Stimulated activated CD4-positive, alpha-beta T cell treated with anti-CD3 and anti-CD28 coated beads, TNF-alpha, amount 100 ng/mL, for 24 hours (primary cell): ENCODE results near the gene CASP14.
"Not testable (repeated sequence)": the region's sequence is repeated elsewhere in the genome, so short reads cannot be mapped to it uniquely, and the experiment has no call there.

Source experiments
- DNase-seq, 3 experiments: peaks; one replicate each; pipeline ENCODE4 v3.0.0-alpha.2; 2020; ENCODE audit warnings: low read depth in 3 of 3

CASP14 gene

GRCh38 chr19:15072930-15073647 lies 23.8 kb downstream of the CASP14 start:
- no peak for DNase-seq

GRCh38 chr19:15074371-15074770 lies 25.1 kb downstream of the CASP14 start:
- DNase-seq = no peak

- DNase-seq = no peak
Observed at GRCh38 chr19:15075806-15076205, 26.5 kb downstream of the CASP14 start.

- DNase-seq = not testable (repeated sequence)
Observed at GRCh38 chr19:15080002-15080401, 30.7 kb downstream of the CASP14 start.

- DNase-seq = no peak
Observed at GRCh38 chr19:15081911-15082310, 32.6 kb downstream of the CASP14 start, which contains the start of gene OR1I1. TSS of gene OR1I1 (plus strand) at chr19:15082211. CDS start at chr19:15087066, 4,855 bp downstream.

GRCh38 chr19:15087182-15087581 lies 37.9 kb downstream of the CASP14 start:
- no peak for DNase-seq

- peak; percentile 11 to 49 (median 18) for DNase-seq
Observed at GRCh38 chr19:15091918-15092753, 42.9 kb downstream of the CASP14 start.

GRCh38 chr19:15093001-15093400 lies 43.7 kb downstream of the CASP14 start:
- no peak for DNase-seq

- DNase-seq = no peak
Observed at GRCh38 chr19:15096223-15096622, 46.9 kb downstream of the CASP14 start.

GRCh38 chr19:15097980-15098379 lies 48.7 kb downstream of the CASP14 start:
- not testable (repeated sequence) for DNase-seq

- DNase-seq = no peak
Observed at GRCh38 chr19:15098460-15098859, 49.2 kb downstream of the CASP14 start.

- no peak for DNase-seq
Observed at GRCh38 chr19:15099017-15099582, 49.8 kb downstream of the CASP14 start.

- peak; percentile 26 to 48 (median 30) for DNase-seq
Observed at GRCh38 chr19:15101479-15102082, 52.3 kb downstream of the CASP14 start.

GRCh38 chr19:15104003-15104402 lies 54.7 kb downstream of the CASP14 start:
- no peak for DNase-seq

- no peak for DNase-seq
Observed at GRCh38 chr19:15104411-15104810, 55.1 kb downstream of the CASP14 start.

GRCh38 chr19:15105044-15105443 lies 55.8 kb downstream of the CASP14 start:
- no peak for DNase-seq

GRCh38 chr19:15107061-15108010 lies 58.1 kb downstream of the CASP14 start, which contains the start of gene SYDE1:
TSS of gene SYDE1 (plus strand) at chr19:15107401. CDS start at chr19:15107434, 33 bp downstream.
- peak in 1 of 3 experiments; percentile 35 for DNase-seq
